K562 (cell line): ENCODE results near the gene MBOAT1. TPM values are rescaled to one million over a fixed set of nuclear protein-coding genes. Genes with fewer than 3 reads are reported as not detected.

Source experiments
- ATAC-seq: fragments of 200-7000 bp; cut with Tn5 transposase; 3 replicates; pipeline ENCODE4 v1.9.1; 2020; ENCODE audit warnings: moderate library complexity
- BruUV-seq: library from RNA; stranded (reverse); fragments of 400-500 nt; replicated peaks from 2 replicates; lab custom pipeline; 2021; lab: Mats Ljungman, UMichigan
- CTCF ChIA-PET: fragments of 300-600 bp; formaldehyde crosslinking; extraction: SDS; loops from one replicate; lab custom pipeline; 2021; ENCODE audit warnings: low intra/inter-chr PET ratio; lab: Yijun Ruan, JAX
- POLR2A ChIA-PET: fragments of 300-600, 350-650 bp; sonication (Branson Sonifier 250); formaldehyde crosslinking; extraction: SDS; loops from one replicate; lab custom pipeline; 2021; ENCODE audit warnings: antibody characterized with exemption, inconsistent platforms; lab: Yijun Ruan, JAX
- DNase-seq, 4 experiments: peaks; one replicate each; pipeline versions ENCODE4 v3.0.0 to v3.0.0-alpha.2; 2011 to 2018; ENCODE audit warnings: low spot score in 3 of 4, mixed read lengths in 3 of 4; ENCODE audit errors: extremely low read depth in 1 of 4
- FAIRE-seq: peaks from 2 replicates; lab custom pipeline; 2011; peaks lifted over from hg19 to GRCh38; lab: Jason Lieb, UNC
- H2AFZ ChIP-seq: 2 replicates; pipeline ENCODE4 v1.6.0; 2011; ENCODE audit warnings: low read depth, low read length, control low read depth, inconsistent platforms
- H3K27ac ChIP-seq: fragments of 200-600 bp; 3 replicates; pipeline ENCODE4 v1.8.0; 2011; ENCODE audit warnings: low read depth, mild to moderate bottlenecking, control low read depth, inconsistent platforms, low read length, moderate library complexity, mixed read lengths; ENCODE audit errors: extremely low read depth
- H3K27me3 ChIP-seq, 2 experiments: fragments of 300-600 bp in 1 of 2; 2 replicates in 1 of 2; 3 replicates in 1 of 2; pipeline versions ENCODE4 v1.6.0 to v1.8.0; 2011; ENCODE audit warnings: inconsistent platforms in 2 of 2, low read length in 2 of 2, mild to moderate bottlenecking in 1 of 2, mixed read lengths in 1 of 2, moderate library complexity in 1 of 2; ENCODE audit not compliant: control insufficient read depth in 2 of 2, insufficient read depth in 2 of 2
- H3K36me3 ChIP-seq: fragments of 300-600 bp; 3 replicates; pipeline ENCODE4 v1.8.0; 2011; ENCODE audit warnings: mild to moderate bottlenecking, low read length, inconsistent platforms; ENCODE audit not compliant: control insufficient read depth, insufficient read depth
- H3K4me1 ChIP-seq, 2 experiments: fragments of 200-600 bp in 1 of 2; replicated peaks in 1 of 2; 2 replicates in 1 of 2; 3 replicates in 1 of 2; pipeline versions ENCODE4 v1.5.1 to v1.8.0; 2011; ENCODE audit warnings: inconsistent platforms in 2 of 2, low read length in 2 of 2, mild to moderate bottlenecking in 1 of 2, mixed read lengths in 1 of 2, moderate library complexity in 1 of 2; ENCODE audit not compliant: control insufficient read depth in 2 of 2, insufficient read depth in 2 of 2
- H3K4me2 ChIP-seq: 2 replicates; pipeline ENCODE4 v1.6.1; 2011; ENCODE audit warnings: low read length, control low read depth, inconsistent platforms, mixed read lengths; ENCODE audit not compliant: insufficient read depth
- H3K4me3 ChIP-seq: fragments of 200-600 bp; sonication (generic), shearing (Covaris generic); 2 replicates; pipeline ENCODE4 v1.5.1; 2016; ENCODE audit warnings: control low read depth, inconsistent platforms
- H3K79me2 ChIP-seq: fragments of 200-600 bp; 3 replicates; pipeline ENCODE4 v1.8.0; 2011; ENCODE audit warnings: low read length, inconsistent platforms; ENCODE audit not compliant: control insufficient read depth, insufficient read depth
- H3K9ac ChIP-seq, 2 experiments: 2 replicates each; pipeline versions ENCODE4 v1.6.0 to v1.6.1; 2011; ENCODE audit warnings: low read depth in 2 of 2, low read length in 2 of 2, control low read depth in 1 of 2, inconsistent platforms in 1 of 2, mild to moderate bottlenecking in 1 of 2, mixed read lengths in 1 of 2; ENCODE audit not compliant: insufficient read depth in 1 of 2
- H3K9me1 ChIP-seq: one replicate; pipeline ENCODE4 v1.6.0; 2011; ENCODE audit warnings: inconsistent platforms, mild to moderate bottlenecking, low read length, moderate library complexity; ENCODE audit not compliant: control insufficient read depth, insufficient read depth
- H3K9me3 ChIP-seq: replicated peaks from 2 replicates; pipeline ENCODE4 v1.5.1; 2011; ENCODE audit warnings: low read depth, low read length, inconsistent platforms; ENCODE audit not compliant: control insufficient read depth, insufficient read depth
- H4K20me1 ChIP-seq: replicated peaks from 2 replicates; pipeline ENCODE4 v1.6.1; 2011; ENCODE audit warnings: low read length, inconsistent platforms, mixed read lengths; ENCODE audit not compliant: control insufficient read depth, insufficient read depth
- CREBBP ChIP-seq: IDR thresholded peaks from one replicate; pipeline ENCODE4 v1.6.1; 2012; ENCODE audit warnings: low read depth, mild to moderate bottlenecking, control low read depth, inconsistent platforms, low read length
- CREM ChIP-seq: IDR thresholded peaks from 2 replicates; pipeline ENCODE4 v1.6.1; 2014; ENCODE audit warnings: antibody characterized with exemption, low read depth
- TEAD4 ChIP-seq, 2 experiments: sonication (generic) in 1 of 2; formaldehyde crosslinking in 1 of 2; IDR thresholded peaks; 2 replicates each; pipeline versions ENCODE4 v1.6.1 to v1.8.0; 2012 to 2022; ENCODE audit warnings: borderline replicate concordance in 1 of 2, inconsistent platforms in 1 of 2, low read length in 1 of 2, mild to moderate bottlenecking in 1 of 2, missing genetic modification reagents in 1 of 2
- ZNF212 ChIP-seq: fragments of 450-650 bp; formaldehyde crosslinking; IDR thresholded peaks from 2 replicates; pipeline ENCODE4 v1.4.0; 2020; ENCODE audit warnings: mild to moderate bottlenecking
- WGBS: fragments of 100-300 bp; shearing (Covaris generic); methylation state at CpG from one replicate; pipeline ENCODE4 v1.1.6; 2016; ENCODE audit warnings: low coverage, mixed read lengths; ENCODE audit not compliant: insufficient coverage; ENCODE audit errors: missing lambda C conversion rate; 5-methylcytosine and 5-hydroxymethylcytosine counted together
- in situ Hi-C: fragments of 300-500 bp; cut with MboI; formaldehyde crosslinking; loops from 4 replicates; pipeline ENCODE4 v1.15.0; 2018; ENCODE audit warnings: inconsistent platforms, mixed read lengths
- intact Hi-C: fragments of 100-400 bp; cut with micrococcal nuclease; formaldehyde crosslinking; loops from 2 replicates; pipeline ENCODE4 v1.14.2; 2022
- polyA plus RNA-seq, 8 experiments: library from polyadenylated mRNA; depleted of rRNA in 4 of 8; stranded (reverse) in 5 of 8; unstranded in 3 of 8; fragments of >200 nt; fragmentation: Nextera tagmentation in 2 of 8; fragmentation: Illumina TruSeq in 1 of 8; extraction: Ambion mirVana in 2 of 8; extraction: Trizol in 1 of 8; gene quantifications; 2 replicates each; pipeline versions ENCODE4 v1.2.1 to v1.2.3, GENCODE V29; 2011 to 2014; ENCODE audit warnings: inconsistent platforms in 1 of 8, missing spikeins in 1 of 8
- total RNA-seq, 7 experiments: library from RNA; depleted of rRNA in 6 of 7; stranded (reverse); fragments of >200 nt in 6 of 7; fragmentation: Illumina TruSeq in 2 of 7; extraction: Trizol in 2 of 7; gene quantifications; 2 replicates each; pipeline versions ENCODE4 v1.2.1 to v1.2.3, GENCODE V29; 2011 to 2021; ENCODE audit warnings: low replicate concordance in 1 of 7
- TF ChIP-seq, protein P1 (sequence below): sonication (generic); formaldehyde crosslinking; IDR thresholded peaks from 2 replicates; pipeline ENCODE4 v1.8.0; 2022; ENCODE audit warnings: mild to moderate bottlenecking, missing genetic modification reagents
- TF ChIP-seq, protein P2 (sequence below): sonication (generic); formaldehyde crosslinking; IDR thresholded peaks from 2 replicates; pipeline ENCODE4 v1.8.1; 2023; ENCODE audit warnings: mild to moderate bottlenecking, missing genetic modification reagents

Gene MBOAT1
- total and polyA plus RNA-seq, 9 of the 15 experiments (the other 6 are each of a cell fraction or from before 2014, with no cell fraction given): 0.13 to 16.5 (median 10.3) TPM

DNA sequence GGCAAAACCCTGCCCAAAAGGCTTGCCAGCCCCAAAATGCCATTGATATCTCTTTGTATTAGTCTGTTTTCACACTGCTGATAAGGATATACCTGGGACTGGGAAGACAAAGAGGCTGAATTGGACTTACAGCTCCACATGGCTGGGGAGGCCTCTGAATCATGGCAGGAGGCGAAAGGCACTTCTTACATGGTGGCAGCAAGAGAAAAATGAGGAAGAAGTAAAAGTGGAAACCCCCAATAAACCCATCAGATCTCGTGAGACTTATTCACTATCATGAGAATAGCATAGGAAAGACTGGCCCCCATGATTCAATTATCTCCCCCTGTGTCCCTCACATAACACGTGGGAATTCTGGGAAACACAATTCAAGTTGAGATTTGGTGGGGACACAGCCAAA lies 28.6 kb downstream of the MBOAT1 start:
- Histone ChIP-seq H3K9me1 (no peaks in the 10 kb centered on the region), H3K36me3 (peaks cover 3% of the 10 kb centered on the region; the same call in 1 of the 3 replicates), H3K9ac (no peak overlapping the region), H3K27ac (no peak overlapping the region), H3K79me2 (no peaks in the 10 kb centered on the region), H3K9me3 (no peaks in the 10 kb centered on the region), H3K4me3 (no peak overlapping the region), H2AFZ (no peak overlapping the region), H4K20me1 (no peaks in the 10 kb centered on the region), H3K27me3 (no peaks in the 10 kb centered on the region), H3K4me2 (no peak overlapping the region), H3K4me1 (peaks cover 0 to 1% of the 10 kb centered on the region in 2 experiments; a peak in 3 of 5 replicates)
- no peak for ATAC-seq
- CTCF ChIA-PET: no interaction called here
- TF ChIP-seq TEAD4 (IDR thresholded peaks at IDR 0.05; ENCODE audit: low read length) (no peak), TEAD4 (CRISPR knock-in tag; IDR thresholded peaks at IDR 0.05; ENCODE audit: borderline replicate concordance) (no peak), ZNF212 (CRISPR knock-in tag) (no peak), CREM (no peak), CREBBP (no peak)
- TF ChIP-seq, protein P1, sequence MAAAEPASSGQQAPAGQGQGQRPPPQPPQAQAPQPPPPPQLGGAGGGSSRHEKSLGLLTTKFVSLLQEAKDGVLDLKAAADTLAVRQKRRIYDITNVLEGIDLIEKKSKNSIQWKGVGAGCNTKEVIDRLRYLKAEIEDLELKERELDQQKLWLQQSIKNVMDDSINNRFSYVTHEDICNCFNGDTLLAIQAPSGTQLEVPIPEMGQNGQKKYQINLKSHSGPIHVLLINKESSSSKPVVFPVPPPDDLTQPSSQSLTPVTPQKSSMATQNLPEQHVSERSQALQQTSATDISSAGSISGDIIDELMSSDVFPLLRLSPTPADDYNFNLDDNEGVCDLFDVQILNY (CRISPR knock-in tag): no peak
- TF ChIP-seq, protein P2, sequence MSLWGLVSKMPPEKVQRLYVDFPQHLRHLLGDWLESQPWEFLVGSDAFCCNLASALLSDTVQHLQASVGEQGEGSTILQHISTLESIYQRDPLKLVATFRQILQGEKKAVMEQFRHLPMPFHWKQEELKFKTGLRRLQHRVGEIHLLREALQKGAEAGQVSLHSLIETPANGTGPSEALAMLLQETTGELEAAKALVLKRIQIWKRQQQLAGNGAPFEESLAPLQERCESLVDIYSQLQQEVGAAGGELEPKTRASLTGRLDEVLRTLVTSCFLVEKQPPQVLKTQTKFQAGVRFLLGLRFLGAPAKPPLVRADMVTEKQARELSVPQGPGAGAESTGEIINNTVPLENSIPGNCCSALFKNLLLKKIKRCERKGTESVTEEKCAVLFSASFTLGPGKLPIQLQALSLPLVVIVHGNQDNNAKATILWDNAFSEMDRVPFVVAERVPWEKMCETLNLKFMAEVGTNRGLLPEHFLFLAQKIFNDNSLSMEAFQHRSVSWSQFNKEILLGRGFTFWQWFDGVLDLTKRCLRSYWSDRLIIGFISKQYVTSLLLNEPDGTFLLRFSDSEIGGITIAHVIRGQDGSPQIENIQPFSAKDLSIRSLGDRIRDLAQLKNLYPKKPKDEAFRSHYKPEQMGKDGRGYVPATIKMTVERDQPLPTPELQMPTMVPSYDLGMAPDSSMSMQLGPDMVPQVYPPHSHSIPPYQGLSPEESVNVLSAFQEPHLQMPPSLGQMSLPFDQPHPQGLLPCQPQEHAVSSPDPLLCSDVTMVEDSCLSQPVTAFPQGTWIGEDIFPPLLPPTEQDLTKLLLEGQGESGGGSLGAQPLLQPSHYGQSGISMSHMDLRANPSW (CRISPR knock-in tag): no peak
- no peak for DNase-seq
- FAIRE-seq: no peak
- in situ Hi-C loops (no loop called here), intact Hi-C loops (no loop called here)
- POLR2A ChIA-PET: interaction anchor here (1.4 kb wide), 1 partner anchor 33 kb away, joined by 6 read pairs; no protein-coding TSS in a partner anchor
- 40% methylated on average over 3 of the region's 3 CpGs for whole genome bisulfite sequencing
- no TSS peak for BruUV-seq
